Smooth muscle cell (in vitro differentiated cells): ENCODE data around the gene GRIN2A. TPM values are rescaled to one million over a fixed set of nuclear protein-coding genes. Genes with fewer than 3 reads are reported as not detected.
A peak's percentile ranks its signal among the peaks of the same experiment; 100 is the strongest.

Source experiments
- DNase-seq: peaks from one replicate; lab custom pipeline; 2025; ENCODE audit not compliant: unreplicated experiment; lab: John Stamatoyannopoulos, UW
- H2AFZ ChIP-seq: fragments of 200-600 bp; sonication (generic); 2 replicates; pipeline ENCODE4 v1.6.0; 2016; ENCODE audit warnings: antibody characterized with exemption, low read depth, mild to moderate bottlenecking
- H3F3A ChIP-seq: fragments of 200-600 bp; sonication (generic); 2 replicates; pipeline ENCODE4 v1.6.0; 2017; ENCODE audit warnings: antibody characterized with exemption, low read depth
- H3K27ac ChIP-seq: fragments of 200-600 bp; sonication (generic); 2 replicates; pipeline ENCODE4 v1.5.1; 2016; ENCODE audit warnings: low read depth, mild to moderate bottlenecking
- H3K27me3 ChIP-seq: fragments of 200-600 bp; sonication (generic); 2 replicates; pipeline ENCODE4 v1.6.1; 2016; ENCODE audit warnings: low read depth, mild to moderate bottlenecking
- H3K36me3 ChIP-seq: fragments of 200-600 bp; sonication (generic); 2 replicates; pipeline ENCODE4 v1.5.1; 2016; ENCODE audit warnings: low read depth
- H3K4me1 ChIP-seq: fragments of 200-600 bp; sonication (generic); 2 replicates; pipeline ENCODE4 v1.5.1; 2016; ENCODE audit warnings: low read depth
- H3K4me2 ChIP-seq: fragments of 200-600 bp; sonication (generic); 2 replicates; pipeline ENCODE4 v1.6.0; 2016; ENCODE audit warnings: mild to moderate bottlenecking
- H3K4me3 ChIP-seq: fragments of 200-600 bp; sonication (generic); 2 replicates; pipeline ENCODE4 v1.5.1; 2016; ENCODE audit warnings: mild to moderate bottlenecking
- H3K79me2 ChIP-seq: fragments of 200-600 bp; sonication (generic); 2 replicates; pipeline ENCODE4 v1.6.0; 2016; ENCODE audit warnings: low read depth, mild to moderate bottlenecking
- H3K9ac ChIP-seq: fragments of 200-600 bp; sonication (generic); 2 replicates; pipeline ENCODE4 v1.6.0; 2016; ENCODE audit warnings: low read depth
- H3K9me3 ChIP-seq: fragments of 200-600 bp; sonication (generic); replicated peaks from 2 replicates; pipeline ENCODE4 v1.5.1; 2016; ENCODE audit warnings: low read depth
- H4K20me1 ChIP-seq: fragments of 200-600 bp; sonication (generic); 2 replicates; pipeline ENCODE4 v1.6.0; 2016; ENCODE audit warnings: low read depth
- CTCF ChIP-seq: fragments of 200-600 bp; sonication (generic); IDR thresholded peaks from 2 replicates; pipeline ENCODE4 v1.5.1; 2017; ENCODE audit warnings: borderline replicate concordance, mild to moderate bottlenecking, antibody characterized with exemption; ENCODE audit not compliant: insufficient read depth, poor library complexity, severe bottlenecking
- WGBS: methylation state at CpG from one replicate; pipeline ENCODE4 v1.1.7; 2016; ENCODE audit warnings: low lambda C conversion rate; 5-methylcytosine and 5-hydroxymethylcytosine counted together
- polyA plus RNA-seq: library from polyadenylated mRNA; unstranded; fragments of >200 nt; fragmentation: Nextera tagmentation; extraction: Ambion mirVana; gene quantifications from 2 replicates; pipeline ENCODE4 v1.2.1, GENCODE V29; 2016
- total RNA-seq: library from RNA; depleted of rRNA; stranded (reverse); fragments of >200 nt; gene quantifications from 2 replicates; pipeline ENCODE4 v1.2.3, GENCODE V29; 2014

GRIN2A gene
- total and polyA plus RNA-seq, 2 experiments from 2014 or later: 0.02 to 0.13 TPM

- no peaks in the 10 kb centered on the region for H4K20me1 ChIP-seq
- peaks cover 70% of the 10 kb centered on the region for H3K27me3 ChIP-seq
- WGBS: 3% methylated on average over 20 of the region's 24 CpGs
Measured at GRCh38 chr16:10180771-10181163, 1.5 kb downstream of the GRIN2A start.

DNA sequence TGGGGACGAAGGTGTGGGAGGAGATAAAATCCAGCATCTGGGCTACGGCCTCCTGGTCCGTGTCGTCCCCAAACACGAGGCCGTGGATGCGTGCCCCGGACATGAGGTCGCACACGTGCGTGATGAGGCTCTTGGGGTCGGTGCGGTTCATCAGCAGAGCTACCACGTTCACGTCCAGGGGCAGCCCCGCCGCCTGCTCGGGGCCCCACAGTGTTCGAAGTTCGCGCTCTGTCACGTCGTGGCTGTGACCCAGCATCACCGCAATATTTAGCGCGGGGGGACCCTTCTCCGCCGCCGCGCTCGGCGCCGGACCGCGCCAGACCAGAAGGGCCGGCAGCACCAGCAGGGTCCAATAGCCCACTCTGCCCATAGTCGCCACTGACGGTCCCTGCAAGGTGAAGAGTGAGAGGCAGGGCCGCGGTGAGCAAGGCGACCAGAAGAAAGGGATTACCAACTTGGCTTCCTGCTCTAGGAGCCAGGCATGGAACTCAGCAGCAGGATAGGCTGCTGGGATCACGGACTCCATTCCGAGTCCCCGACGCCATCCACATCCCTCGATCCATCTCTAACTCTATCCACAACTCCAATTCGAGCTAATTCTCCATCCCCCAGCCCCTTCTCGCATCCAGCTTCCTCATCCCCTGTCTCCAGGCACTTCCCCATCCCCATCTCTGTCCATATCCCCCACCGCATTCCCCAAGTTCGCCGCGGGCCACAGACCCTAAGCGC is 2.0 kb downstream of the GRIN2A start:
- Histone ChIP-seq H3F3A (no peaks in the 10 kb centered on the region), H3K27ac (no peak overlapping the region), H3K4me2 (peak overlapping the region; percentile 87), H3K4me1 (peaks cover 14% of the 10 kb centered on the region), H4K20me1 (no peaks in the 10 kb centered on the region), H3K9ac (no peak overlapping the region), H3K9me3 (no peaks in the 10 kb centered on the region), H3K79me2 (no peaks in the 10 kb centered on the region), H3K36me3 (no peaks in the 10 kb centered on the region), H3K27me3 (peaks cover 64% of the 10 kb centered on the region), H2AFZ (no peak overlapping the region), H3K4me3 (no peak overlapping the region)
- no peak for DNase-seq
- TF ChIP-seq CTCF: no peak
- WGBS: 81% methylated on average over 50 of the region's 53 CpGs

More at GRCh38 chr16:10180771-10181163, 1.5 kb downstream of the GRIN2A start:
- Histone ChIP-seq H3K79me2 (no peaks in the 10 kb centered on the region), H2AFZ (no peak overlapping the region), H3K9me3 (no peaks in the 10 kb centered on the region), H3K4me2 (peak overlapping the region; percentile 87), H3K4me3 (peak overlapping the region; percentile 45), H3K9ac (no peak overlapping the region), H3K36me3 (no peaks in the 10 kb centered on the region), H3K27ac (no peak overlapping the region), H3F3A (no peaks in the 10 kb centered on the region), H3K4me1 (peaks cover 14% of the 10 kb centered on the region)
- peak; percentile 59 for TF ChIP-seq CTCF
- DNase-seq: no peak

- H3K4me1 ChIP-seq: peaks cover 14% of the 10 kb centered on the region
- H3K27me3 ChIP-seq: peaks cover 48% of the 10 kb centered on the region
- H2AFZ ChIP-seq: no peak overlapping the region
- DNase-seq: no peak
- TF ChIP-seq CTCF: no peak
- H3K9ac ChIP-seq: no peak overlapping the region
- no peaks in the 10 kb centered on the region for H3K79me2 ChIP-seq
- H3K4me2 ChIP-seq: no peak overlapping the region
- 91% methylated on average over 3 of the region's 3 CpGs for WGBS
- H3K9me3 ChIP-seq: no peaks in the 10 kb centered on the region
- no peaks in the 10 kb centered on the region for H4K20me1 ChIP-seq
- H3K36me3 ChIP-seq: no peaks in the 10 kb centered on the region
- H3K27ac ChIP-seq: no peak overlapping the region
- no peak overlapping the region for H3K4me3 ChIP-seq
- H3F3A ChIP-seq: no peaks in the 10 kb centered on the region
Measured at GRCh38 chr16:10178526-10178925, 3.7 kb downstream of the GRIN2A start.

GRCh38 chr16:10178080-10178479 is 4.1 kb downstream of the GRIN2A start:
- no peak overlapping the region for H3K4me3 ChIP-seq
- H3K27me3 ChIP-seq: peaks cover 43% of the 10 kb centered on the region
- no peak overlapping the region for H2AFZ ChIP-seq
- no peak overlapping the region for H3K4me2 ChIP-seq
- no peak overlapping the region for H3K27ac ChIP-seq
- H3F3A ChIP-seq: no peaks in the 10 kb centered on the region
- WGBS: 93% methylated on average over 2 of the region's 2 CpGs
- no peaks in the 10 kb centered on the region for H3K79me2 ChIP-seq
- no peak overlapping the region for H3K9ac ChIP-seq
- DNase-seq: no peak
- no peaks in the 10 kb centered on the region for H3K9me3 ChIP-seq
- no peaks in the 10 kb centered on the region for H4K20me1 ChIP-seq
- no peaks in the 10 kb centered on the region for H3K36me3 ChIP-seq
- peaks cover 13% of the 10 kb centered on the region for H3K4me1 ChIP-seq
- TF ChIP-seq CTCF: no peak
